Measurements from ENCODE around the gene AGER.

GRCh38 chr6:32179766-32180405 is 4.2 kb downstream of the AGER start:
- TF ChIP-seq, protein P1, sequence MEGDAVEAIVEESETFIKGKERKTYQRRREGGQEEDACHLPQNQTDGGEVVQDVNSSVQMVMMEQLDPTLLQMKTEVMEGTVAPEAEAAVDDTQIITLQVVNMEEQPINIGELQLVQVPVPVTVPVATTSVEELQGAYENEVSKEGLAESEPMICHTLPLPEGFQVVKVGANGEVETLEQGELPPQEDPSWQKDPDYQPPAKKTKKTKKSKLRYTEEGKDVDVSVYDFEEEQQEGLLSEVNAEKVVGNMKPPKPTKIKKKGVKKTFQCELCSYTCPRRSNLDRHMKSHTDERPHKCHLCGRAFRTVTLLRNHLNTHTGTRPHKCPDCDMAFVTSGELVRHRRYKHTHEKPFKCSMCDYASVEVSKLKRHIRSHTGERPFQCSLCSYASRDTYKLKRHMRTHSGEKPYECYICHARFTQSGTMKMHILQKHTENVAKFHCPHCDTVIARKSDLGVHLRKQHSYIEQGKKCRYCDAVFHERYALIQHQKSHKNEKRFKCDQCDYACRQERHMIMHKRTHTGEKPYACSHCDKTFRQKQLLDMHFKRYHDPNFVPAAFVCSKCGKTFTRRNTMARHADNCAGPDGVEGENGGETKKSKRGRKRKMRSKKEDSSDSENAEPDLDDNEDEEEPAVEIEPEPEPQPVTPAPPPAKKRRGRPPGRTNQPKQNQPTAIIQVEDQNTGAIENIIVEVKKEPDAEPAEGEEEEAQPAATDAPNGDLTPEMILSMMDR (conservative IDR thresholded peaks at IDR 0.05) = no peak
- TF ChIP-seq ZFX (IDR thresholded peaks at IDR 0.05) = no peak
